NT2/D1 (cell line): ENCODE data around the gene ZNF205.

Source experiments
- SUZ12 ChIP-seq: IDR thresholded peaks from 2 replicates; pipeline ENCODE4 v1.6.1; 2011; ENCODE audit not compliant: insufficient read length, insufficient read depth; ENCODE audit errors: extremely low read depth
- YY1 ChIP-seq: IDR thresholded peaks from 2 replicates; pipeline ENCODE4 v1.6.1; 2011; ENCODE audit not compliant: insufficient read length, insufficient read depth
- ZNF274 ChIP-seq: IDR thresholded peaks from 2 replicates; pipeline ENCODE4 v1.6.1; 2011; ENCODE audit warnings: mild to moderate bottlenecking, low read depth, low read length

DNA sequence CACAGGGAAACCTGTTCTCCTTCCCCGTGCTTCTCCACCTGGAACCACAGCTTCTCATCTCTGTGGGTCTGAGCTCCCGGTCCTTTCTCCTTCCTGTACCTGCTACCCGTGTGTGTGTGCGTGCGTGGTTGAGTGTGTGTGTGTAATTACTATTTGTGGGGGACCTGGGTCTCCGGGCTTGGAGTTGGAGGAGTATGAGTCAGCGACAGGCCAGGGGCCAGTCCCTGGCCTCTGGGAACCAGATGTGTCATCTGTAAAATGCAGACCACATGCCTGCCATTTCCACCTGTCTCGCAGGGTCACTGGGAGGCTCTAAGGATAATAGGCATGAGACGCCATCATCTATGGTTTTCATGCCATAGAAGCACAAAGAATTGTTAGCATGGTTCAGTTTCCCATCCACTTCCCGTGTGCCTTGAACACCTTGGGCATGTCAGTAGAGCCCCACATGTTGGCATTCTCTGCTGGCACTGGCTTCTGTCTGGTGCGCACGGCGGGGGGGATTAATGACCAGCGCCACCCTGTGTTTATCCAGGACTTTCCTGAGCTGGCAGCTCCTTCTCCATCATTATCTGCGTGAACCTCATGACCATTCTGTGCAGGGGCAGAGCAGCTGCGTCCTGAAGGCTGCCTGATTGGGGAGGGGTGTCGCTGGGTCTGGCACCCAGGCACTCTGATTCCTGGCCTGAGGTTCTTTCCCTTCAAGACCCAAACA, 1.5 kb downstream of the ZNF205 start:
- TF ChIP-seq SUZ12 (no peak), YY1 (no peak), ZNF274 (no peak)
